Duodenal mucosa (tissue), 2 donors: ENCODE measurements around the gene N4BP2.

Experiments used
- H3K27ac ChIP-seq: one replicate; pipeline ENCODE4 v1.7.0; 2013; ENCODE audit warnings: low read depth, low read length
- H3K27me3 ChIP-seq, 2 donors: one replicate each; pipeline ENCODE4 v1.7.0; 2013; ENCODE audit warnings: low read length in 2 of 2, control low read depth in 1 of 2; ENCODE audit not compliant: insufficient read depth in 2 of 2, control insufficient read depth in 1 of 2
- H3K36me3 ChIP-seq, 2 donors: one replicate each; pipeline ENCODE4 v1.7.0; 2013; ENCODE audit warnings: low read length in 2 of 2, control low read depth in 1 of 2; ENCODE audit not compliant: insufficient read depth in 2 of 2, control insufficient read depth in 1 of 2
- H3K4me1 ChIP-seq, 2 donors: one replicate each; pipeline ENCODE4 v1.7.0; 2013; ENCODE audit warnings: low read length in 2 of 2, control low read depth in 1 of 2; ENCODE audit not compliant: insufficient read depth in 2 of 2, control insufficient read depth in 1 of 2
- H3K4me3 ChIP-seq, 2 donors: one replicate each; pipeline ENCODE4 v1.7.0; 2013; ENCODE audit warnings: low read length in 2 of 2, low read depth in 1 of 2
- H3K9ac ChIP-seq, 2 donors: one replicate each; pipeline ENCODE4 v1.7.0; 2013; ENCODE audit warnings: low read length in 2 of 2, low read depth in 1 of 2
- H3K9me3 ChIP-seq, 2 donors: one replicate each; pipeline ENCODE4 v1.7.0; 2013; ENCODE audit warnings: low read length in 2 of 2, control low read depth in 1 of 2; ENCODE audit not compliant: control insufficient read depth in 1 of 2

N4BP2 gene

GRCh38 chr4:40186665-40187014, 130.0 kb downstream of the N4BP2 start:
- no peak overlapping the region for H3K27ac ChIP-seq
- no peak overlapping the region for H3K9ac ChIP-seq
- H3K9me3 ChIP-seq, result no peaks in the 10 kb centered on the region
- H3K36me3 ChIP-seq, result no peaks in the 10 kb centered on the region
- H3K27me3 ChIP-seq, result no peaks in the 10 kb centered on the region
- no peak overlapping the region for H3K4me3 ChIP-seq
- peaks cover 12 to 14% of the 10 kb centered on the region in 2 donors for H3K4me1 ChIP-seq

- no peak overlapping the region for H3K4me3 ChIP-seq
- no peak overlapping the region for H3K27ac ChIP-seq
- no peaks in the 10 kb centered on the region for H3K27me3 ChIP-seq
- H3K9me3 ChIP-seq, result no peaks in the 10 kb centered on the region
- H3K4me1 ChIP-seq, result peaks cover 12 to 21% of the 10 kb centered on the region in 2 donors
- H3K36me3 ChIP-seq, result no peaks in the 10 kb centered on the region
- no peak overlapping the region for H3K9ac ChIP-seq
Observed at GRCh38 chr4:40187386-40187906, 130.8 kb downstream of the N4BP2 start.

- Histone ChIP-seq H3K36me3 (no peaks in the 10 kb centered on the region), H3K9me3 (no peaks in the 10 kb centered on the region), H3K27ac (no peak overlapping the region), H3K4me1 (peaks cover 16 to 37% of the 10 kb centered on the region in 2 donors), H3K9ac (no peak overlapping the region), H3K27me3 (no peaks in the 10 kb centered on the region), H3K4me3 (no peak overlapping the region)
Observed at GRCh38 chr4:40190019-40190418, 133.4 kb downstream of the N4BP2 start.

GRCh38 chr4:40190465-40190864, 133.8 kb downstream of the N4BP2 start:
- Histone ChIP-seq H3K4me3 (no peak overlapping the region), H3K36me3 (no peaks in the 10 kb centered on the region), H3K27ac (no peak overlapping the region), H3K9ac (no peak overlapping the region), H3K27me3 (no peaks in the 10 kb centered on the region), H3K9me3 (no peaks in the 10 kb centered on the region), H3K4me1 (peaks cover 16 to 37% of the 10 kb centered on the region in 2 donors)

GRCh38 chr4:40190880-40191815, 134.5 kb downstream of the N4BP2 start:
- peaks cover 16 to 37% of the 10 kb centered on the region in 2 donors for H3K4me1 ChIP-seq

DNA sequence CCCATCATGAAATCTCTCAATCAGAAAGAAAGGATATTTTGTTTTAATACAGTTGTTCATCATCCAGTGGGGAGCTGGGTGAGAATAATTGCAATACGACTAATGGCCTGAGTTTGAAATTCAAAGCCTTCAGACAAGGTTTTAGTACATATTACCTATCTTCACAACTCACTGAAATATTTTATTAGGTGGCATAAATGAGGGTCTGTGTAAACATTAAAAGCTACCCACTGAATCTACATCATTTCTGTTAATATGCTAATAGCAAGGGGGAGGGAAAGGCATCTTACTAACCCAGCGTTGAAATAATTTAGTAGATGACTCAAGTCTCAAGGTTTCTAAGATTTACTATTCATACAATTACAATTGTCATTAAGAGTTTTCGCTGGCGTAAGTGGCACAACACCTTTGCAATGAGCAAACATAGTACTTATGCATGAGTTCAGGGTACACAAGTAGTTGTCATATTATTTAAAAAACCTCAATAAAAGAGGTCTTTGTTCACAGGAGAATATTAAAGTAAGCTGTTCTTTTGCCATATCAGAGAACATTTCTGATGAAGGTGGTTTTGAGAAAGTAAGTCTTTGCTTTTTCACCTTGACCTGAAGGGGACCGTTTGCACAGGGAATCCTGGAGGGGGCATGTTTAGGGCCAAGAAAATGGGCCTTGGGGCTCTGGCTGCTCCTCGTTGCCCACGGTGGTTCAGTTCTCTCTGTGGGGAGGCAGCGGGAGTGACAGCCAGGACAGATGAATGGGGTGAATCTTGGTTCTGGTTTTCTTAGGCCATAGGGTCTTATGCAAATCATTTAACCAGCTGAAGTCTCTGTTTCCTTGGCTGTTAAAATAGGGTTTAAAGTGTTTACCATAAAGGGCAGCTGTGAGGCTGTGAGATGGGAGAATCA, 135.7 kb downstream of the N4BP2 start:
- Histone ChIP-seq H3K36me3 (no peaks in the 10 kb centered on the region), H3K27me3 (no peaks in the 10 kb centered on the region), H3K9me3 (no peaks in the 10 kb centered on the region), H3K9ac (peak overlapping the region in 1 of 2 donors; percentile 49), H3K4me3 (peak overlapping the region; percentile 11 to 30), H3K27ac (peak overlapping the region; percentile 1), H3K4me1 (peaks cover 16 to 37% of the 10 kb centered on the region in 2 donors)

More at GRCh38 chr4:40190880-40191815, 134.5 kb downstream of the N4BP2 start:
- Histone ChIP-seq H3K27me3 (no peaks in the 10 kb centered on the region), H3K27ac (no peak overlapping the region), H3K36me3 (no peaks in the 10 kb centered on the region), H3K9ac (no peak overlapping the region), H3K9me3 (no peaks in the 10 kb centered on the region), H3K4me3 (peak overlapping the region; percentile 12 to 16)

- Histone ChIP-seq H3K36me3 (no peaks in the 10 kb centered on the region), H3K27me3 (no peaks in the 10 kb centered on the region), H3K27ac (peak overlapping the region; percentile 1), H3K9me3 (no peaks in the 10 kb centered on the region), H3K4me1 (peaks cover 16 to 37% of the 10 kb centered on the region in 2 donors), H3K4me3 (peak overlapping the region in 1 of 2 donors; percentile 30), H3K9ac (peak overlapping the region in 1 of 2 donors; percentile 49)
Observed at GRCh38 chr4:40193016-40193571, 136.4 kb downstream of the N4BP2 start.

GRCh38 chr4:40193578-40193977, 136.9 kb downstream of the N4BP2 start:
- Histone ChIP-seq H3K4me1 (peaks cover 16 to 37% of the 10 kb centered on the region in 2 donors), H3K27me3 (no peaks in the 10 kb centered on the region), H3K27ac (no peak overlapping the region), H3K9me3 (no peaks in the 10 kb centered on the region), H3K9ac (peak overlapping the region in 1 of 2 donors; percentile 7), H3K36me3 (no peaks in the 10 kb centered on the region), H3K4me3 (peak overlapping the region in 1 of 2 donors; percentile 19)

DNA sequence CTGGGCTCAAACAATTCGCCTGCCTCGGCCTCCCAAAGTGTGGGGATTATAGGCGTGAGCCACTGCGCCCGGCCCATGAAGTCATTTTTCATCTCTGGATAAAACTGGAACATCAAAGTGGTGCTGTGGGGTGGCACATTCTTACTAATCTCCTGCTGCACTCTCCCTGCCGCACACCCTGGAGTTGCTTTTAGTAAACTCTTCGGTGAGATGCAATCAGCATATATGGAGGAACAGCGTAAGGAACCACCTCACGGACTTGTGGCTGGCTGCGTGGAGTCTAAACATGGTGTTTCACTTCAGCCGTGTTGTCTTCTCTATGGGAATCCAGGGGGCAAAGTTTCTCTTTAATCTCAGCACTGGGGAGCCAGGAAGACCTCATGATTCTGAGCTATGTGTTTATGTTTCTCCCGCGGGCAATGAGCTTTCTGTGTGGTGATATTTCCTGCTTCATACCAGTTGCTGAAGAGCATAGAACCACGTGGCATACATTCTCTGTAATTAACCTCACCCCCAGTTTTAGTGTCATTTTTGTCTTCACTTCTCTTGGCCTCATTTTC, 138.0 kb downstream of the N4BP2 start:
- no peaks in the 10 kb centered on the region for H3K9me3 ChIP-seq
- H3K27me3 ChIP-seq, result no peaks in the 10 kb centered on the region
- peaks cover 16 to 37% of the 10 kb centered on the region in 2 donors for H3K4me1 ChIP-seq
- peak overlapping the region; percentile 36 to 55 for H3K4me3 ChIP-seq
- H3K9ac ChIP-seq, result peak overlapping the region; percentile 26 to 36
- peak overlapping the region; percentile 34 for H3K27ac ChIP-seq
- H3K36me3 ChIP-seq, result no peaks in the 10 kb centered on the region
